Sigmoid colon (tissue), 7 donors: ENCODE measurements around the gene MAPKAP1. TPM values are rescaled to one million over a fixed set of nuclear protein-coding genes. Genes with fewer than 3 reads are reported as not detected.

ENCODE experiments used
- DNase-seq: peaks from one replicate; pipeline ENCODE4 v3.0.0-alpha.2; 2019
- H3K27ac ChIP-seq, 4 donors: fragments of 200-600 bp; sonication (generic); one replicate each; pipeline ENCODE4 v1.5.1; 2016 to 2019; ENCODE audit warnings: mild to moderate bottlenecking in 1 of 4
- H3K27me3 ChIP-seq, 3 donors: fragments of 200-600 bp; sonication (generic); one replicate each; pipeline ENCODE4 v1.5.1; 2019; ENCODE audit warnings: mild to moderate bottlenecking in 1 of 3
- H3K36me3 ChIP-seq, 4 donors: fragments of 200-600 bp; sonication (generic); one replicate each; pipeline ENCODE4 v1.5.1; 2016 to 2019
- H3K4me1 ChIP-seq, 4 donors: fragments of 200-600 bp; sonication (generic); one replicate each; pipeline ENCODE4 v1.5.1; 2017 to 2019
- H3K4me3 ChIP-seq, 4 donors: fragments of 200-600 bp; sonication (generic); one replicate each; pipeline ENCODE4 v1.5.1; 2017 to 2019; ENCODE audit warnings: mild to moderate bottlenecking in 2 of 4, moderate library complexity in 1 of 4
- H3K9me3 ChIP-seq, 4 donors: fragments of 200-600 bp in 3 of 4; sonication (generic) in 3 of 4; one replicate each; pipeline versions ENCODE4 v1.5.1 to v1.6.1; 2013 to 2019
- CTCF ChIP-seq, 4 experiments: fragments of 450-650 bp in 3 of 4; fragments of 200-600 bp in 1 of 4; IDR thresholded peaks; one replicate each; pipeline ENCODE4 v1.5.1; 2016 to 2019; ENCODE audit warnings: antibody characterized with exemption in 4 of 4, mild to moderate bottlenecking in 3 of 4, moderate library complexity in 2 of 4
- EP300 ChIP-seq, 4 donors: sonication (generic); formaldehyde crosslinking; IDR thresholded peaks; one replicate each; pipeline ENCODE4 v1.6.1; 2017; ENCODE audit warnings: antibody characterized with exemption in 4 of 4
- POLR2A ChIP-seq, 2 donors: fragments of 450-650 bp; IDR thresholded peaks; one replicate each; pipeline ENCODE4 v1.6.1; 2016; ENCODE audit warnings: antibody characterized with exemption in 2 of 2, mild to moderate bottlenecking in 2 of 2, moderate library complexity in 2 of 2
- POLR2AphosphoS5 ChIP-seq, 4 donors: sonication (generic); formaldehyde crosslinking; IDR thresholded peaks; one replicate each; pipeline ENCODE4 v1.6.1; 2017; ENCODE audit warnings: antibody characterized with exemption in 4 of 4
- WGBS, 2 donors: extraction: QIAGEN DNeasy Blood & Tissue Kit; methylation state at CpG; one replicate each; pipeline ENCODE4 v1.1.7; 2013; 5-methylcytosine and 5-hydroxymethylcytosine counted together
- intact Hi-C: fragments of 100-400 bp; cut with DNase I; formaldehyde crosslinking; loops from one replicate; pipeline ENCODE4 v1.15.1; 2023
- polyA plus RNA-seq, 3 donors: library from polyadenylated mRNA; stranded (reverse); fragments of 200-250 nt; gene quantifications; one replicate each; pipeline ENCODE4 v1.2.3, GENCODE V29; 2013
- total RNA-seq, 4 donors: library from RNA; depleted of rRNA; stranded (reverse); fragments of >200 nt; gene quantifications; one replicate each; pipeline ENCODE4 v1.1.0, GENCODE V29; 2016
- donor health status: healthy with polysubstance abuse.
- donor health status: Bipolar disorder and iron deficiency.
- donor health status: healthy.

Gene MAPKAP1
- total and polyA plus RNA-seq, 7 donors: 37.2 to 155 (median 84.3) TPM

- Histone ChIP-seq H3K27me3 (no peaks in the 10 kb centered on the region), H3K4me1 (peaks cover 0 to 67% (median 54%) of the 10 kb centered on the region in 4 donors), H3K9me3 (no peaks in the 10 kb centered on the region), H3K36me3 (no peaks in the 10 kb centered on the region), H3K4me3 (no peak overlapping the region), H3K27ac (peak overlapping the region in 2 of 4 donors; percentile 77 to 78)
- 95% methylated on average over 5 of the region's 5 CpGs for WGBS, 2 donors
- DNase-seq: no peak
- no peak for TF ChIP-seq EP300 (IDR thresholded peaks at IDR 0.05)
- TF ChIP-seq POLR2A (IDR thresholded peaks at IDR 0.05): no peak
- no peak for TF ChIP-seq CTCF (IDR thresholded peaks at IDR 0.05)
- TF ChIP-seq POLR2AphosphoS5 (IDR thresholded peaks at IDR 0.05): no peak
- intact Hi-C loops: no loop called here
Observed at GRCh38 chr9:125507226-125507625, 199.8 kb downstream of the MAPKAP1 start.

GRCh38 chr9:125505988-125506438, 201.0 kb downstream of the MAPKAP1 start:
- DNase-seq: peak; percentile 76
- Histone ChIP-seq H3K27ac (peak overlapping the region; percentile 28 to 78 (median 72)), H3K4me3 (no peak overlapping the region), H3K9me3 (no peaks in the 10 kb centered on the region), H3K4me1 (peaks cover 0 to 55% (median 42%) of the 10 kb centered on the region in 4 donors), H3K36me3 (no peaks in the 10 kb centered on the region), H3K27me3 (no peaks in the 10 kb centered on the region)
- 79 to 92% methylated on average over 14 of the region's 14 CpGs for WGBS, 2 donors
- intact Hi-C loops: no loop called here
- TF ChIP-seq POLR2A (IDR thresholded peaks at IDR 0.05) (no peak), EP300 (IDR thresholded peaks at IDR 0.05) (no peak), POLR2AphosphoS5 (IDR thresholded peaks at IDR 0.05) (peak; percentile 41 to 61 (median 51)), CTCF (IDR thresholded peaks at IDR 0.05) (no peak)

- WGBS, 2 donors: 90 to 93% methylated on average over 1 of the region's 1 CpG
- no peaks in the 10 kb centered on the region for H3K9me3 ChIP-seq
- H3K4me3 ChIP-seq: no peak overlapping the region
- intact Hi-C loops: no loop called here
- H3K36me3 ChIP-seq: no peaks in the 10 kb centered on the region
- no peaks in the 10 kb centered on the region for H3K27me3 ChIP-seq
- peak overlapping the region in 2 of 4 donors; percentile 77 to 78 for H3K27ac ChIP-seq
- DNase-seq: no peak
- TF ChIP-seq CTCF (IDR thresholded peaks at IDR 0.05) (no peak), POLR2AphosphoS5 (IDR thresholded peaks at IDR 0.05) (no peak), EP300 (IDR thresholded peaks at IDR 0.05) (no peak), POLR2A (IDR thresholded peaks at IDR 0.05) (no peak)
- peaks cover 0 to 42% (median 31%) of the 10 kb centered on the region in 4 donors for H3K4me1 ChIP-seq
Observed at GRCh38 chr9:125504616-125505015, 202.4 kb downstream of the MAPKAP1 start.

- intact Hi-C loops: no loop called here
- 80 to 93% methylated on average over 1 of the region's 1 CpG for WGBS, 2 donors
- H3K9me3 ChIP-seq: no peaks in the 10 kb centered on the region
- H3K36me3 ChIP-seq: no peaks in the 10 kb centered on the region
- H3K27ac ChIP-seq: peak overlapping the region in 1 of 4 donors; percentile 0
- no peaks in the 10 kb centered on the region for H3K27me3 ChIP-seq
- no peak for DNase-seq
- H3K4me3 ChIP-seq: no peak overlapping the region
- H3K4me1 ChIP-seq: peaks cover 0 to 20% (median 12%) of the 10 kb centered on the region in 4 donors
- no peak for TF ChIP-seq POLR2A (IDR thresholded peaks at IDR 0.05)
- no peak for TF ChIP-seq POLR2AphosphoS5 (IDR thresholded peaks at IDR 0.05)
- no peak for TF ChIP-seq CTCF (IDR thresholded peaks at IDR 0.05)
- no peak for TF ChIP-seq EP300 (IDR thresholded peaks at IDR 0.05)
Observed at GRCh38 chr9:125497906-125498305, 209.1 kb downstream of the MAPKAP1 start.

- Histone ChIP-seq H3K4me1 (peaks cover 0 to 20% (median 12%) of the 10 kb centered on the region in 4 donors), H3K9me3 (no peaks in the 10 kb centered on the region), H3K36me3 (no peaks in the 10 kb centered on the region), H3K4me3 (no peak overlapping the region), H3K27me3 (no peaks in the 10 kb centered on the region), H3K27ac (peak overlapping the region in 1 of 4 donors; percentile 0)
- DNase-seq: no peak
- intact Hi-C loops: no loop called here
- TF ChIP-seq EP300 (IDR thresholded peaks at IDR 0.05) (no peak), POLR2AphosphoS5 (IDR thresholded peaks at IDR 0.05) (no peak), CTCF (IDR thresholded peaks at IDR 0.05) (no peak), POLR2A (IDR thresholded peaks at IDR 0.05) (no peak)
Observed at GRCh38 chr9:125497478-125497877, 209.5 kb downstream of the MAPKAP1 start.
